ENCODE data around the gene EPHA1. TPM values are rescaled to one million over a fixed set of nuclear protein-coding genes. Genes with fewer than 3 reads are reported as not detected.

Gene EPHA1
- polyA plus RNA-seq, 1 of the 3 experiments (the other 2 are of a cell fraction): 0.49 TPM

GRCh38 chr7:143436325-143436946, 27.8 kb upstream of the EPHA1 start:
- H3F3A ChIP-seq (replicated peaks; ENCODE audit: insufficient read depth): peaks cover under 1% of the 10 kb centered on the region
- WGBS (ENCODE audit: low lambda C conversion rate): 83% methylated on average over 3 of the region's 3 CpGs
- no peaks in the 10 kb centered on the region for H3K79me2 ChIP-seq (ENCODE audit: insufficient read depth)
- H3K9me2 ChIP-seq: no peaks in the 10 kb centered on the region
- no peak for DNase-seq
- H3K4me1 ChIP-seq (ENCODE audit: control insufficient read depth in 1 of 2, insufficient read depth in 2 of 2, low read depth in 1 of 2, low read length in 1 of 2): peaks cover 0 to 2% of the 10 kb centered on the region in 2 experiments; a peak in 1 of 4 replicates
- H3K36me3 ChIP-seq (replicated peaks in 1 of 2; ENCODE audit: control insufficient read depth in 1 of 2, insufficient read depth in 2 of 2, low read length in 1 of 2): no peaks in the 10 kb centered on the region
- H3K9me3 ChIP-seq: no peaks in the 10 kb centered on the region
- no peak for TF ChIP-seq CHD2 (IDR thresholded peaks at IDR 0.05; ENCODE audit: low read length, partially characterized antibody)
- no peak for TF ChIP-seq TEAD4 (IDR thresholded peaks at IDR 0.05; ENCODE audit: borderline replicate concordance, insufficient read depth)
- no peak for TF ChIP-seq MEF2A (IDR thresholded peaks at IDR 0.05; ENCODE audit: borderline replicate concordance, low read depth)
- no peak for TF ChIP-seq PBX3 (IDR thresholded peaks at IDR 0.05)
- no peak for TF ChIP-seq TCF12 (IDR thresholded peaks at IDR 0.05)
- TF ChIP-seq RXRA (IDR thresholded peaks at IDR 0.05; ENCODE audit: borderline replicate concordance, low read depth): no peak
- TF ChIP-seq CTCF (IDR thresholded peaks at IDR 0.05): no peak
- no peak for TF ChIP-seq RAD21 (IDR thresholded peaks at IDR 0.05; ENCODE audit: low read length)
- TF ChIP-seq SIN3A (IDR thresholded peaks at IDR 0.05; ENCODE audit: borderline replicate concordance, low read depth, low read length): no peak
- TF ChIP-seq FOSL2 (IDR thresholded peaks at IDR 0.05; ENCODE audit: borderline replicate concordance, low read depth): no peak
- TF ChIP-seq JUND (IDR thresholded peaks at IDR 0.05): no peak
- TF ChIP-seq FOXM1 (IDR thresholded peaks at IDR 0.05; ENCODE audit: low read depth): no peak
- TF ChIP-seq ZBTB33 (IDR thresholded peaks at IDR 0.05; ENCODE audit: borderline replicate concordance, low read depth): no peak
- no peak for TF ChIP-seq USF2 (IDR thresholded peaks at IDR 0.05; ENCODE audit: borderline replicate concordance, low read depth, low read length)
- no peak for TF ChIP-seq MAX (IDR thresholded peaks at IDR 0.05; ENCODE audit: low read depth)
- TF ChIP-seq NFIC (IDR thresholded peaks at IDR 0.05; ENCODE audit: borderline replicate concordance): no peak
- TF ChIP-seq USF1 (IDR thresholded peaks at IDR 0.05; ENCODE audit: borderline replicate concordance, low read depth): no peak
- no peak for TF ChIP-seq SMC3 (IDR thresholded peaks at IDR 0.05; ENCODE audit: low read depth, low read length)
- no peak for TF ChIP-seq GABPA (IDR thresholded peaks at IDR 0.05; ENCODE audit: low read depth)
- no peak overlapping the region for H3K9ac ChIP-seq
- H4K20me1 ChIP-seq (ENCODE audit: insufficient read depth): no peaks in the 10 kb centered on the region
- ChIA-PET POLR2A (no interaction called here), CTCF (interaction anchor here (1.7 kb wide), 1 partner anchor 20 kb away, joined by 5 read pairs; no protein-coding TSS in a partner anchor)
- H3K4me3 ChIP-seq (ENCODE audit: low read depth in 2 of 2, low read length in 1 of 2): no peak overlapping the region
- H3K27ac ChIP-seq (ENCODE audit: low read depth in 2 of 2, low read length in 1 of 2): no peak overlapping the region
- H3K27me3 ChIP-seq (ENCODE audit: insufficient read depth): no peaks in the 10 kb centered on the region
- no peak overlapping the region for H3K4me2 ChIP-seq
- H2AFZ ChIP-seq (ENCODE audit: low read depth): no peak overlapping the region
